Activated naive CD8-positive, alpha-beta T cell treated with anti-CD3 and anti-CD28 coated beads for 36 hours (primary cell): Measurements from ENCODE around the gene TBXAS1. TPM values are rescaled to one million over a fixed set of nuclear protein-coding genes. Genes with fewer than 3 reads are reported as not detected.
A peak's percentile ranks its signal among the peaks of the same experiment; 100 is the strongest.

Experiments
- DNase-seq: peaks from one replicate; pipeline ENCODE4 v3.0.0; 2021
- H3K27ac Mint-ChIP-seq: one replicate; pipeline ENCODE4 v1.8.0; 2022; ENCODE audit warnings: mild to moderate bottlenecking, moderate library complexity, mixed read lengths
- H3K27me3 Mint-ChIP-seq: one replicate; pipeline ENCODE4 v1.8.0; 2022; ENCODE audit warnings: mild to moderate bottlenecking, mixed read lengths
- H3K36me3 Mint-ChIP-seq: one replicate; pipeline ENCODE4 v1.8.0; 2021; ENCODE audit warnings: mild to moderate bottlenecking, mixed read lengths
- H3K4me1 Mint-ChIP-seq: one replicate; pipeline ENCODE4 v1.8.0; 2021; ENCODE audit warnings: mixed read lengths
- H3K4me3 Mint-ChIP-seq: one replicate; pipeline ENCODE4 v1.8.0; 2022; ENCODE audit warnings: mild to moderate bottlenecking, moderate library complexity, mixed read lengths
- H3K9me3 Mint-ChIP-seq: one replicate; pipeline ENCODE4 v1.8.0; 2022; ENCODE audit warnings: mixed read lengths
- total RNA-seq, 2 experiments: library from RNA; stranded (reverse); gene quantifications; one replicate each; pipeline ENCODE4 v1.2.3, GENCODE V29; 2021

Gene TBXAS1
- total RNA-seq, 2 experiments from 2014 or later = 1.5 to 1.8 TPM

DNA sequence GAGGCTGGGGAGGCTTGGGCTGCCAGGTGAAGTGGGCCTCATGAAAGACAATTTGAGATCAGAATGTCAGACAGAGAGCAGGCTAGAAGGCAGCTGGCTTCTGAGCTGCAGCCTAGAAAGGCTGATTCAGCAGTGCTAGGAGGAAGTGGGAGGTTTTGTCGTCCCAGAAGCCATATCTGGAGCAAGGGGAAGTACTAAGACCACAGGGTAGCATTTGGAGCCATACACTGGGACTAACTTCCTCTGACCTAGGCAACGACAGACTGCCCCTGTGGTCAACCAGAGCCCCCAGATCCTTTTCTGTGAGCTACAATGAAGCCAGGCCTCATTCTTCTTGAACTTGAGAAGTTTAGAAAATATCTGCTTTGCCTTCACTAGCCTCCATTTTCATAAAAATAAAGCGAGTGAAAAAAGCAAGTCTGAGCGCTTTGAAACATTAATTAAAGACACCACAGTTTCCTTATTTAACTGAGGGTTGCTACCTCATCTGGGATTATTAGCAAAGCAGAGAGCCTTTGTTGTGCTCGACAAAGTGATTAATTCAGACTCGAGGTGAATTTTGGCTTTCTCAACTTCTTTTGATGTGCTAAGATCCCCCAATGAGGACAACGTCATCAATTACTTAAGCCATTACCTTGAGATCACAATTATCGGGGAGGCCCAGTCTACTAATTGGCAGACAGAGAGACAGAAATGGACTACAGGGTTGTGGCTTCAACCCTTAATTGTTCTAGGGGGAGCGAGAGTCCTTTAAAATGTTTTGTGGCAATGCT, 26.6 kb downstream of the TBXAS1 start:
- H3K36me3 Mint-ChIP-seq = no peaks in the 10 kb centered on the region
- DNase-seq = peak; percentile 3
- no peak overlapping the region for H3K4me3 Mint-ChIP-seq

DNA sequence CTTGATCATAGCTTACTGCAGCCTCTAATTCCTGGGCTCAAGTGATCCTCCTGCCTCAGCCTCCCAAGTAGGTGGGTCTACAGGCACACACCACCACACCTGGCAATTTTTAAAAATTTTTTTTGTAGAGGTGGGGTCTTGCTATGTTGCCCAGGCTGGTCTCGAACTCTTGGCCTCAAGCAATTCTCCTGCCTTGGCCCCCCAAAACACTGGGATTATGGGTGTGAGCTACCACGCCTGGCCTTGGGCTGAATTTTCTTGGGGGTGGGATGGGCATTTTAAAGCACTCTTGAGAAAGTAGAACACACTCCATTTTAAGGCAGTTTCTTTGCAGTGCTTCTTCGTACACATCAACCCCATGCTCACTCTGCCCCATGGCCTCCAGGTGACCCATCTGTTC, 28.7 kb downstream of the TBXAS1 start:
- H3K36me3 Mint-ChIP-seq = no peaks in the 10 kb centered on the region
- peaks cover 24% of the 10 kb centered on the region for H3K4me1 Mint-ChIP-seq
- no peaks in the 10 kb centered on the region for H3K27me3 Mint-ChIP-seq
- DNase-seq = no peak
- peaks cover 6% of the 10 kb centered on the region for H3K9me3 Mint-ChIP-seq
- H3K4me3 Mint-ChIP-seq = no peak overlapping the region
- H3K27ac Mint-ChIP-seq = no peak overlapping the region

More for the DNA sequence above, 26.6 kb downstream of the TBXAS1 start:
- Mint-ChIP-seq H3K4me1 (peaks cover 24% of the 10 kb centered on the region), H3K27ac (peak overlapping the region; percentile 68), H3K9me3 (peaks cover 6% of the 10 kb centered on the region), H3K27me3 (no peaks in the 10 kb centered on the region)

GRCh38 chr7:139860090-139860775, 31.2 kb downstream of the TBXAS1 start:
- DNase-seq = no peak
- Mint-ChIP-seq H3K27me3 (peaks cover 9% of the 10 kb centered on the region), H3K36me3 (no peaks in the 10 kb centered on the region), H3K4me3 (no peak overlapping the region), H3K9me3 (peaks cover 18% of the 10 kb centered on the region), H3K4me1 (peaks cover 14% of the 10 kb centered on the region), H3K27ac (no peak overlapping the region)

- Mint-ChIP-seq H3K4me1 (peaks cover 5% of the 10 kb centered on the region), H3K9me3 (peaks cover 14% of the 10 kb centered on the region), H3K27ac (no peak overlapping the region), H3K4me3 (no peak overlapping the region), H3K27me3 (peaks cover 11% of the 10 kb centered on the region), H3K36me3 (no peaks in the 10 kb centered on the region)
- DNase-seq = no peak
These were observed 32.7 kb downstream of the TBXAS1 start for GRCh38 chr7:139861803-139862202.

- no peak for DNase-seq
- no peaks in the 10 kb centered on the region for H3K36me3 Mint-ChIP-seq
- no peaks in the 10 kb centered on the region for H3K4me1 Mint-ChIP-seq
- no peak overlapping the region for H3K27ac Mint-ChIP-seq
- H3K9me3 Mint-ChIP-seq = peaks cover 14% of the 10 kb centered on the region
- peaks cover 11% of the 10 kb centered on the region for H3K27me3 Mint-ChIP-seq
- H3K4me3 Mint-ChIP-seq = no peak overlapping the region
These were observed 37.2 kb downstream of the TBXAS1 start for GRCh38 chr7:139866047-139866837.

GRCh38 chr7:139867847-139868246, 38.8 kb downstream of the TBXAS1 start:
- Mint-ChIP-seq H3K4me3 (no peak overlapping the region), H3K36me3 (no peaks in the 10 kb centered on the region), H3K27ac (no peak overlapping the region), H3K4me1 (no peaks in the 10 kb centered on the region), H3K27me3 (peaks cover 11% of the 10 kb centered on the region), H3K9me3 (peaks cover 14% of the 10 kb centered on the region)
- no peak for DNase-seq

GRCh38 chr7:139869886-139870285, 40.8 kb downstream of the TBXAS1 start:
- H3K4me1 Mint-ChIP-seq = no peaks in the 10 kb centered on the region
- no peaks in the 10 kb centered on the region for H3K36me3 Mint-ChIP-seq
- peaks cover 6% of the 10 kb centered on the region for H3K27me3 Mint-ChIP-seq
- DNase-seq = no peak
- H3K4me3 Mint-ChIP-seq = no peak overlapping the region
- H3K9me3 Mint-ChIP-seq = peaks cover 4% of the 10 kb centered on the region
- no peak overlapping the region for H3K27ac Mint-ChIP-seq

DNA sequence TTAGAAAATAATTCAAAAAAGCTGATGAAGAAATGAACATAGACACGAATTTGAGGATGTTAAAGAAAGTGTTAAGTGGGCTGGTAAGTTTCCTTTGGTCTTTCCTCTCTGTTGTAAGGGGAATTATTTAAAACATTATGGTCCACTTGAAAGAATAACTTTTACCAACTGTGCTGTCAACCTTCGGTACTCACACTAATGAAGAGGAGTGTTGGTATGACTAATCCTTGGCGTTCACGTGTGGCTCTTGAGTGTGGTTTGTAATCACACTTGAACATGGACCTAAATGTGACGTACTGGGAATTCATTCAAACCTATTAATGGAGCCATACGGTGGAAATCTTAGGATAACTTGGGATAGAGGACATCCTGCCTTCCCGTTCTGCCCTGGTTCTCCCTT, 41.3 kb downstream of the TBXAS1 start:
- peaks cover 1% of the 10 kb centered on the region for H3K27me3 Mint-ChIP-seq
- H3K9me3 Mint-ChIP-seq = peaks cover under 1% of the 10 kb centered on the region
- no peak overlapping the region for H3K4me3 Mint-ChIP-seq

GRCh38 chr7:139871331-139871730, 42.3 kb downstream of the TBXAS1 start:
- DNase-seq = no peak
- Mint-ChIP-seq H3K9me3 (no peaks in the 10 kb centered on the region), H3K27me3 (no peaks in the 10 kb centered on the region), H3K4me1 (no peaks in the 10 kb centered on the region), H3K4me3 (no peak overlapping the region), H3K36me3 (no peaks in the 10 kb centered on the region), H3K27ac (no peak overlapping the region)

More for the DNA sequence above, 41.3 kb downstream of the TBXAS1 start:
- Mint-ChIP-seq H3K36me3 (no peaks in the 10 kb centered on the region), H3K4me1 (no peaks in the 10 kb centered on the region), H3K27ac (no peak overlapping the region)
- no peak for DNase-seq

DNA sequence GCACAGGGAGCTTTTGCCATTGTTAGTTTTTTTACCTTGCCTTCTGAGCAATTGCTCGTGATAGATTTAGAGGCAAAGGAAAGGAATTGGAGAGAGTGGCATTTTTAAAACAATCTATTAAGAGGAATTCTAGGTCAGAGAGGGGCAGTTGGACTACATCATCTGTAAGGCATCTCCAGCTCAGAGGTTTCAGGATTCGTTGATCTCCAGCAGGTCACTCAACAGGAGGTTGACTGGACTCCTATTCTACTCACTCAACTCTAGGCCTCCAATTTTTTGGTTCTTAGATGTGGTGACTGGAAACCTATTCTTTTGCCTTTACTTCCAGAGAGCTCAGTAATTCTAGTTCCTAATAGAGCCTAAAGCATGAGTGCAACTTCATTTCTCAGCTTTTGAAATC, 42.8 kb downstream of the TBXAS1 start:
- no peak overlapping the region for H3K4me3 Mint-ChIP-seq
- H3K36me3 Mint-ChIP-seq = no peaks in the 10 kb centered on the region
- no peaks in the 10 kb centered on the region for H3K9me3 Mint-ChIP-seq
- no peaks in the 10 kb centered on the region for H3K4me1 Mint-ChIP-seq
- DNase-seq = no peak
- H3K27ac Mint-ChIP-seq = no peak overlapping the region
- H3K27me3 Mint-ChIP-seq = no peaks in the 10 kb centered on the region

GRCh38 chr7:139873593-139874301, 44.7 kb downstream of the TBXAS1 start:
- no peak for DNase-seq
- no peaks in the 10 kb centered on the region for H3K27me3 Mint-ChIP-seq
- H3K9me3 Mint-ChIP-seq = no peaks in the 10 kb centered on the region
- H3K36me3 Mint-ChIP-seq = no peaks in the 10 kb centered on the region
- H3K4me3 Mint-ChIP-seq = no peak overlapping the region
- no peak overlapping the region for H3K27ac Mint-ChIP-seq
- H3K4me1 Mint-ChIP-seq = no peaks in the 10 kb centered on the region

GRCh38 chr7:139874302-139874629, 45.2 kb downstream of the TBXAS1 start:
- H3K27ac Mint-ChIP-seq = no peak overlapping the region
- H3K9me3 Mint-ChIP-seq = no peaks in the 10 kb centered on the region
- no peak for DNase-seq
- H3K4me1 Mint-ChIP-seq = no peaks in the 10 kb centered on the region
- H3K4me3 Mint-ChIP-seq = no peak overlapping the region
- H3K27me3 Mint-ChIP-seq = no peaks in the 10 kb centered on the region
- no peaks in the 10 kb centered on the region for H3K36me3 Mint-ChIP-seq

DNA sequence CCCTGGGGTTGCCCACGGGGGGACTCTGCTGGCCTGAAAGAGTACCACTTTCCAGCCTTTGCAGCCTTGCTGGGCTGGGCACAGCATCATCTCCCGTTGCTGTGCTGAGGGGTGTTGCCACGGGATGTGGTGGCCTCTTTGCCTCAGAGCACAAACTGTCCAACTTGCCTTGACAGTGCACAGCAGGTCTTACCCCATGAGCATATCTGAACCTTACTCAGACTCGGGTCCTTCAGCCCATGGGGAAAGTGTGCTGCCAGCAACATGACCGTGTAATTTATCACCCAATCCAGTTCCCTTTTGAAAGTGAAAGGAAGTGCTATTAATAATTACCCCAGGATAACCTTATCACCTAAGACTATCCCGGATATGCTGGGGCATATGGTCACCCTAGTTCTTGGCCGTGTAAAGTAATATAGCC, 46.8 kb downstream of the TBXAS1 start:
- no peak for DNase-seq
- Mint-ChIP-seq H3K9me3 (no peaks in the 10 kb centered on the region), H3K27ac (no peak overlapping the region), H3K27me3 (no peaks in the 10 kb centered on the region), H3K36me3 (no peaks in the 10 kb centered on the region), H3K4me1 (no peaks in the 10 kb centered on the region), H3K4me3 (no peak overlapping the region)

GRCh38 chr7:139876622-139877283, 47.7 kb downstream of the TBXAS1 start:
- no peak for DNase-seq
- no peaks in the 10 kb centered on the region for H3K9me3 Mint-ChIP-seq
- no peaks in the 10 kb centered on the region for H3K4me1 Mint-ChIP-seq
- H3K36me3 Mint-ChIP-seq = no peaks in the 10 kb centered on the region
- no peaks in the 10 kb centered on the region for H3K27me3 Mint-ChIP-seq
- no peak overlapping the region for H3K27ac Mint-ChIP-seq
- no peak overlapping the region for H3K4me3 Mint-ChIP-seq
